ENCODE data around the gene COPS8.
A peak's percentile ranks its signal among the peaks of the same experiment; 100 is the strongest.

Gene COPS8

DNA sequence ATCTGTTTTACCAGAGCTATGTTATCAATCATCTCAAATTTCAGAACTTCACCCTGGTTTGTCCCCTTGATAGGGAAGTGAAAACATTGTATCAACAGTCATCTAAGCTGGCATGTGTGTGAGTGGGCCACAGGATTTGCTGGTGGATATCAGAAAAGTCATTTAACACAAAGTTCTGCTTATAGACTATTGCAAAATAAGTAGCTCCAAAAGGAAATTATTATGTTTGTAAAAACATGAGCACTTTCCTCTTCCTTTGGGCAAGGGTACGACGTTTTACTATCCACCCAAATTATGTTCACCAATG lies 20.7 kb upstream of the COPS8 start:
- DNase-seq (ENCODE audit: low read depth), result no peak

DNA sequence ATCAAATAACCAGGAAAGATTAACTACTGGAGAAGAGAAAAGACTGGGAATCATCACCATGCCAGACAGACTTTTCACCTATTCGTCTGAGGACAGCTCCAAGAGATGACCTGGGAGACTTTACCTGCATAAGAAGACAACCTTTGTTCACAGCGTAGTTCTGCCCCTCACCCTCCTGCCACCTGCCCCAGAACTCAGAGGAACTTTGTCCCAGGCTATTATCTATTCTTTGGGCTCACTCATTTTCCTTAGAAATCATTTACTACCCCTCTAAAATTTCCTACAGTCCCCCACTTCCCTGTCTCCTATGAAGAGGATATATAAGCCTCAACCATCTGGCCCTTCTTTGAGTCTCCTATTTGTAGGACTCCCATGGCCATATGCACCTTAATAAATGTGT lies 19.3 kb upstream of the COPS8 start:
- no peak for DNase-seq (ENCODE audit: low read depth)

DNA sequence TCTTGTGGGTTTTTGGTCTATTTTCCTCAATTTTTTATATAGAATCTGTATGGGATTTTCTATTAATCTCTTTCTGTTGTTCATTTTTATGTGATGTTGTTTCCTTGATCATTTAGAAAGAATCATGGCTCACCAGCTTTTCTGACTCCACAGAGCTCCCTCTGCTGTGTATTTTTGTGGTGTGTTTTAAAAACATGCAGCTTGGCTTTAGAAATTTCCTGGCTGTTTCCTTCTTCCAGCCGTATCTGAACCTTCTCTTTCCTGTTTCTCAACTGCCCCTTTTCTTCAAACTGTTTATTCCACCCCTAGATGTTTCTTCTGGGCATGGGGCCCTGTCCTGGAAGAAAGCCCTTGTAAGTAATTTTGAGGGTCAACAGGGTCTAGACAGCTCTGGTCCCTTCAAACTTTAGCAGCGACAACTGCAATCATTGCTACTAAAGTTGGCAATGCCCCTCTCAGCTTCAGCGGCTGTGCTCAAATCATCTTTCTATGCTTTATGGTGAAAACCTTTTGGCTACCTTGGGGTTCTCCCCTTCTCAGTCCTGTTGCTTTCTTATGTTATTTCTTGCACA lies 17.6 kb upstream of the COPS8 start:
- DNase-seq (ENCODE audit: low read depth), result no peak

DNA sequence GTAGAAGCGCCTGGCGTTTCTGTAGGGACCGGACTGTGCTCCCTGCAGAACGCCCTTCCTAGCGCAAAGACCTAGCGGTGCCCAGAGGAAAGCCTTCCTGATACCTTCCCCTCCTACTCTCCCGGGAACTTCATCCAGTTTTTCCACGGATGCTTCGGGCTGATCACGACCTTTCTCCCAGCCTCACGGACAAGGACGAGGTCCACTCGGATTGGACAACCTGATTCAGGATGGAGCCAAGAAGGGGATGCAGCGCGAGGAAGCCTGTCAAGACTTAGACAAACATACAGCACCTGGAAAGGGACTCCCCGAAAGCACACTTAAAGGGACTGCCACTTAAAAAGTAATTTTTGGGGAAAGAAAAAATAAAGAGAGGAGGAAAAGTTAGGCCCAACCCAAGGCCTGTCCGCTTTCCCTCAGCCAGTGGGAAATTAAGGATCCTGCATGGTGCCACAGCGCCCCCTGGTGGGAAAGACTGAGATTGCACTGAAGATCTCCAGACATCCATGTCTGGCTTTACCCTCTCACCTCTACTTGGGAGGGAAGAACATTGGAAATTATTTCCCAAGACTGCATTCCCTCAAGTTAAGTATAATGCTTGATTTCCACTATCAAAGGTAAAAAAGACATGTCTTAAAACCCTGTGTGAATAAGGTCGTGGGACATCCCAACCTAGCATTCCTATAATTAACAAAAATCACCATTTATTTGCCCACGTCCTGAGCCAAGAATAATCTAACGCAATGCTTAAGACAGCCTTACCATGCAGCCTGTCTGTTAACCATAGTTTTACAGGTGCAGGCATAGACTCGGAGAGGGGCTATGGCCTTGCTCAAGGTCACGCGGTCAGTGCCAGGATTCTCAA lies 13.4 kb upstream of the COPS8 start:
- peak; percentile 61 for DNase-seq (ENCODE audit: low read depth)

DNA sequence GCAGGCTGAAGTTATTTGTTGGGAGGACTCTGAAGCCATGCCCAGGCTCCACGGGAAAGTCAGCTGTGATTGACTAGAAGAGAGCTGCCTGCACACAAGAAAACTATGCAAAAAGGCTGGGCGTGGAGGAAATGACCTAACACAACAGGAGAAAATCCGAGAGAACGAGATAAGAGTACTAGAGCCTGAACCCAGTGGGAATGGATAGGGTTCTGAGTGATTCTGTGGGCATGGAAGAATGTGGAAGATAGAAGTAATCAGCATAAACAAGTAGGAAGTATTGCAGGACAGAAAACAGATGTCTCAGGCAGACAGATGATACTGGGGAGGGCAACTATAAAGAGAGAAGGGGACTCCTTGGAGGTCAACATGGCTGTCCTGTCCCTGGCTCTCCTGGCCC lies 12.1 kb upstream of the COPS8 start:
- DNase-seq (ENCODE audit: low read depth), result peak; percentile 91

DNA sequence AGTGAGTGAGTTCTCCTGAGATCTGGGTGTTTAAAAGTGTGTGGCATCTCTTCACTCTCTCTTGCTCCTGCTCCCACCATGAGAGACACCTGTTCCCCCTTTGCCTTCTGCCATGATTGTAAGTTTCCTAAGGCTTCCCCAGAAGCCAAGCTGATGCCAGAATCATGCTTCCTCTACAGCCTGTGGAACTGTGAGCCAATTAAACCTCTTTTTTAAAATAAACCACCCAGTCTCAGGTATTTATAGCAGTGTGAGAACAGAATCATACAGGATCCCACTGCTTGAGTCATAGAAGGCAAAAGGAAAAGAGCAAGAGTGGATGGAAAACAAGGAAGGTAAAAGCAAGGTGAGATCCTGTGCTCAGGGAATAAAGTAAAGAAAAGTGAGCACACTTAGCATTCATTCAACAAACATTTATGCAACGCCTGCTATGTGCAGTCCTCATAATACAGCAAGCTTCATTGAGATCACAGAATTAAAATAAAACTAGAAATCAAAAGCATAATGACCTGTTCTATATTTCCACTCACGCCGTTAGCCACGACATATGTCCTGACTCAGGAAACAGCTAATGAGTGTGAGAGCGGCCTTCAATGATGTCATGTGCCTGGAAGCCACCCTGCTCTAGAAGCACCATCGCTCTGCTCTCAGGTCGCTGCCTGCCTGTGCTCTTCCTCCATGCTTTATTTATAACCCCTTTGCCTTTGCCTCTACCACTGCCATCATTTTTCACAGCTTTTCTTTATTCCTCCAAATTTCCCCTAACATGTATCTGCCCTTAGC lies 11.3 kb upstream of the COPS8 start:
- no peak for DNase-seq (ENCODE audit: low read depth)

DNA sequence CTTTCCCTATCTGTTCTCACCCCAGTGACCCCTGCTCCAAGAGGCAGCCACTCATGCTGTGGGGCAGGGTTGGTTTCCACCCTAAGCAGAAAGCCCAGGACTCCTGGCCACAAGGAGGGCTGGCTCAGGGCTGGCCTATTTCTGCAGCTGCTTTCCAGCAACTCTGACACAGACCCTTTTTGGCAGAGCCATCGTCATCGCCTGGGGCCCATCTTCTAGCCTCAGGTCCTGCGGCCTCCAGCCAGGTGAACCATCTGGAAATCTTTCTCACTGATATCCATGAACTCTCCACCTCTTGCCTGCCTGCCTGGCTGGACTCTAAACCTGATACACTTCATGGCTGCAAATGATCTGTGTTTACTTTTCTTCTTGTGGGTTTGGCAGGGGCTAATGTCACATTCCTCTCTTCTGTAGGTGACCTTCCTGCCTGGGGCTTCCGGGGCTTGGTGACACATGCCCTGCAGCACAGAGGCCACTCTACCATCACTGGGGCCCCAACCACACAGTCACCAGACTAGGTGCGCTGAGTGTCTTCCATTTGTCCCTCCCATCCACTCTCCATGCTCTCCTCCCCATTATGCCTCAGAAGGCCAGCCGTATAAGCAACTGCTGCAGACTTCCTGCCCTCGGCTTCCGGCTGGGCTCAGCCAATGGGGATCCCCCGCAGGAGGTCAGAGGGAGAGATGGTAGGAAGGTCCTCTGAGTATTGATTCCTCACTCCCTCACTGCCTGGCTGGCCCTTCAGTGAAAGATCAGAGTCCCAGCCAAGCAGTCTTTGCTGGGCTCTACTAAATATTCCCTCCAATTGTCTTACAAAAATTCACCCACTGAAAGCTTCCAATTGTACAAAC lies 9.7 kb upstream of the COPS8 start:
- DNase-seq (ENCODE audit: low read depth), result no peak

DNA sequence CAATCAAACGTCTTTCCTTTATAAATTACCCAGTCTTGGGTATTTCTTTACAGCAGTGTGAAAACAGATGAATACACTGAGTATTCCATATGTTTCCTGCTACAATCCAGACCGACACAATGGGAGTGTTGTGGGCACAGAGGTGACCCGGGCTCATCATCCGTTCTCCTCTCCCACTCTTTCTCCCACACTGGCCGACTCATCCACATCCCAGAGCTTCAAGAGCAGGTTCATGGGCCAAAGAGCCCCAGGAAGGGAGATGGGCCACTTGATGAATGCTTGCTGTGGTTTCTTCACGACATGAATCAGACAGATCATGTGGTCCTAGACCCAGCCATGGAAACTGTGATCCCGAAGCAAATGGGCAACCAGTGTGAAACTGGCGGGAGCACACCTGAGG lies 4.1 kb upstream of the COPS8 start:
- DNase-seq (ENCODE audit: low read depth), result no peak

DNA sequence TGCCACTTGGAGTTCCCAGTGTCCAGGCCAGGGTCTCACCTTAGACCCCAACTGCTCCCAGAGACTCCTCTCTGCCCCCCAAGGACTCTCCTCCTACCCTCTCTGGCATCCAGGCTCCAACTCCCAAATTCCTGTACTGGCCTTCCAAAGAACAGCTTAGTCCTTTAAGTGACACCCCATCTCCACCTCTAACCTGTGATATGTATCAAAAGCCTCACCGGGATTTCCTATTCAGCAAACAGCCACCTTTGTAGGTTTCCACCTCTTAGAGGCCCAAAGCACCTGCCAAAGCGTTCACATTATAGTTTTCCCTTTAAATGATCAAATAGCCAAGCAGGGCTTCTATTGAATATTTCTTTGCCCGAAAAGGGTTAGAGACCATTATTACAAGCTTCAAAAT lies 2.7 kb upstream of the COPS8 start:
- DNase-seq (ENCODE audit: low read depth), result no peak

DNA sequence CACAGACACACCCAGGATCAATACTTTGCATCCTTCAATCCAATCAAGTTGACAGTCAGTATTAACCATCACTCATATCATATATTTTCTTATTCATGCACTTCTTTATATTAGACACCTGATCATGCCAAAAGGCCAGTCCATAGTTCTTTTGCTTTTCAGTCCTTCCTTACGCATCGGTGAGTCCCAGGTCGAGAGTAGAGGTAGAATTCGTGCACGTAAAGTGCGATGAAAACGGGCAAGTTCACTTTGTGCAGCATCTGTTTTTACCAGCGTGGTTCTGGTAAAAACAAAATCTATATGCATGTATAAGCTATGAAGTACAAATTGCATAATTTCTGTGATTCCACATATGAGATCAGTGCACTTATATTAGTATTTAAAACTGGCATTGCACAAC lies 1.2 kb upstream of the COPS8 start:
- DNase-seq (ENCODE audit: low read depth), result no peak

DNA sequence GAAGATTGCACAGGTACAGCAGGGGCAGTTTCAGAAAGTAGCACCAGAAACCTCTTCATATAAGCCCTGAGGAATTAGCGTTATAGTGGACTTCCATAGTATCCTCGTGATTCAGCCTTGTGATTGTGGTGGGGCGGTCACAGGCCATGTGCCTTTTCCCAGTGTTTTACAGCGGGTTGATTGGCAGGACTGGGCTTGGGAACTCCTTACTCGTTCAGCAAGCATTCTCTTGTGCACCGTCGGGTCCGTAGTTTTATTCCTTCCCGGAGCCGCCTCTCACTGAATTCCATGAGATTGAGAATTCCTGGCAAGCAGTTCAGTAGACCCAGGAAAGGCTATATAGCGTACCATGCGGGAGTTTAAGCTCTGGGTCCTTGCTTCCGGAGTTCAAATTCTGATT lies 5.2 kb downstream of the COPS8 start:
- DNase-seq (ENCODE audit: low read depth), result peak; percentile 32

DNA sequence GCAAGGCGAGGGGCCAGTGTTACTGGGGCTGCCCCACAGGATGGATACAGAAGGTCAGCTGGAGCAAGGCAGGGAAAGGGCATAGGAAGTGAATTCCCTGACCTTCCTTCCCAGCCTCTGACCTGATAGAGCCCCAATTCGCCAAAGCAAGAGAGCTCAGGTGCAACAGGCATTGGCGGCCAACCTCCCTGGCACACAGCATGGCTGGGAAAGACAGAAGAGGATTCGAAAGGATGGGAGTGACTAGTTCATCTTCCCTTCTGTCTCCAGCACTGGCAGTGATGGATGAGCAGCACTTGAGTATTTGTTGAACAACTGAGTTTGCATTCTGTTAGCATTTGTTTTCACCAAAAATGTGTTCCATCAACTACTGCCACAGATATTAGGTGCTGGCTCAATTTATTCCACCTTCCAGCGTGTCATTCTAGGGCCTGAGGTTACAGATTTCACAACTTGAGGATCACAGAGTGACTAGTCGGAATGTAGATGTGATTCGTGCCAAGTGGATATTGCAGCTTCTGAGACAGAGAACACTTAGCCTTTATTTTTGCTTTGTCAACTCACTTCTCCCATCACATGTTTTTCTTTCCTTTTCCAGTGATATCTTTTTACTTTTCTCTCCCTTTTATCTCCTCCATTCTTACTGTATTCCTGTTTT lies 6.2 kb downstream of the COPS8 start:
- DNase-seq (ENCODE audit: low read depth), result peak; percentile 89

DNA sequence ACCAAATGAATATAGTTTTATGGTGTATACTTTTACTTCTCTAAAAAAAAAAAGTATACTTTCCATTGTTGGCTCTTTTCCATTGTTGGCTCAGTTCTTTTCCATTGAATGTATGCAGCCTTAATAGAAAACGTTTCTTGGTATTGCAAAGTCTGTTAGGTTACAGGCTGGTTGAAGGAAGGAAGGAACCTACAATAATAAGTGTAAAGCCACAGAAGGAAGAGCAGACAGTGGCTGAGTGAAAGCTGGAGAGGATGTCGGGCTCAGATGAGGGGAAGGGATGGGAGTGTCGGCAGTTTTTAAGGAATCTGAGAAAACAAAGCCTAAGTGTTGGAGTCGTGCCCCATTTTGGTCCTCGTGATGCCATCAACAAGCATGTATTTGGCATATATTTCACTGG lies 6.8 kb downstream of the COPS8 start:
- DNase-seq (ENCODE audit: low read depth), result no peak

DNA sequence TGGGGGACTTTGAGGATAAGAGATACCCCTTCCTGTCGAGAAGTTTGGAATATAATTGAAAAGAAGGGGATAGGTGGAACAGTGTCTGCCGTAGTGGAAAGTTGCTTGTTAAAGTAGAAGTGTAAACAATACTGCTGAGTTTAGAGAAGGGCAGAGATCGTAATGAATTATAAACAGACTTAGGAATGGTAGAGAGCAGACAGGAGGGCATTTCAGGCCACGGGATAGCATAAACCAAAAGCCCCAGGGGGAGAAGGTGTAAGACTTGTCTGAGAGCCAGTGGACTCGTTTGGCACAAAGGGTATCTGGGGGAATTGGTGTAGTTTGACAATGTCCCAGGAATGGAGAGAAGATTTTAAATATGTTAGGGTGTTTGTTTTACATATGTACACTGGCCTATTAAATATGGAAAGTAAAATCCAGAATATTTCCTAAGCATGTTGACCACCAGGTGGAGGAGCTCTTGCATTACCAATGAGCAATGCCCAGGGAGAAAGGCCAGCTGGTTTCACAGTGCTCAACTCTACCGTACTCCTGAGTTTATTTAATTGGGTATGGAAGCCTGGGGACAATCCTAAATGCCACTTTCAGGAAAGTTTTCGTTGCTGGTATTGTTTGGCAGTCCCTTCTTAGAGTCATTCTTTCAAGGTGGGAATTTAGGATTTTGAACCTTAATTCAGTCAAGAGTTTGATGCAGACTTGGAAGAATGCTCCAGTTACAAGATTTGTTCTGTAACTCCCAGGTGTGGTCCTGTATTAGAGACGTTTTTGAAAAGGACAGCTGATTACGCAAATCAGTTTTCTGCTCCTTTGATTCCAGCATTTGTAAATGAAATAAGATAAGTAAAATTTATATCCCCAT lies 7.5 kb downstream of the COPS8 start:
- DNase-seq (ENCODE audit: low read depth), result peak; percentile 84

DNA sequence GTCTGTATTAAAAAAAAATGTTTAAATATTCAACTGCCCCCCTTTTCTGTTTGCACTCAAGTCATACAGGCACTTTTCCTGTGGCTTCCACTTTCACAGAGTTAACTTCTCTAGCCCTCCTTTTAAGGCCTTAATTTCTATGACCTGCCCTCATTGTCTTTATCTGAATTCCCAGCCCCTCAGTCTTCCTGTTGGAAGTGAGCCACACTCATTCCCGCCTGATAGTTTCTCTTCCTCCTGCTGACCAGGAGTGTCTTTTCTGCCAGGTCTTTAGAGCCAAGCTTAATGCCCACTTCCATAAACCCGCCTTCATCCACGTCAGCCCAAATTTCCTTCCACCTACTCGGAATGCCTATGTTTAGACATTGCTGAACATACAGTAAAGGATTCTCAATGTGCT lies 10.5 kb downstream of the COPS8 start:
- DNase-seq (ENCODE audit: low read depth), result no peak

DNA sequence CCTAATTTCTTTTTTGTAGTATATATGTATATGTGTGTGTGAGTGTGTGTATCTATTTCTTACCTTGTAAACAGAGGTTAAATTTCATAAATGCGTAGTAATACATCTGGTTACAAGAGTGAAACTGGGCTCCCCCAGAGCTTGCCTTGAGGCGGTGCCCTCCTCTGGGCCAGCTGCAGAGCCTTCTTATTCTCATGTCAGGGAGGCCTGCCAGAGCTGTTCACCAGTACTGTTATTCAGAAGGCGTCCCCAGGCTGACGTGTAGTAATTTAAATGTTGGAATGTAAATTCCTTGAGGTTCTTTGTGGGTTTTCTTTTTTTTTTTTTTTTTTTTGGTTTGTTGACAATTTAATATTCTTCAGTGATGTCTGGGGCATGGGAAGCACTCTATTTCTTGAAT lies 11.2 kb downstream of the COPS8 start:
- peak; percentile 86 for DNase-seq (ENCODE audit: low read depth)

DNA sequence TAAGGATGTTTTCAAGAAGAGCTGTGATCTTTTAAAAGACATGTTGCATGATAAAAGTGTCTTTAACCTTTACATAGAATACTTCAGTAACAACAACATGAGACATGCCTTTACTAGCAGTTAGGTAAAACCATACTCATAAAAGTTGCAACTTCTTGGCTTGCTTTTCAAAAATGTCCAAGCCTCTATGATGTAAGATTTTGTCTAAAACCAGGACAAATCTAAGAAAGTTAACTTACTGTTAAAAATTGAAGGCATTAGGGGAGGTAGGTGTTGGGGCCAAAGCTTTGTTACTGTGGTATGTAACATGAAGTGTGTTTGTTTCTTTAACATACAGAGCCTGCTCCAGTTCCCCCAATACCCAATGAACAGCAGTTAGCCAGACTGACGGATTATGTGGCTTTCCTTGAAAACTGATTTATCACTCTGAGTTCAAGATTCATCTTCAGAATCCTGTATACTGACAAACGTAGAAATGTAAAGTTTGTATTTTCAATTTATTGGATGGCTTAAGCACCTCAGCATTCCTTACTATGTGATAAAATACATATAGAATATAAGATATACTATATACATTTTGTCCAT lies 11.7 kb downstream of the COPS8 start:
- DNase-seq (ENCODE audit: low read depth), result peak; percentile 34

DNA sequence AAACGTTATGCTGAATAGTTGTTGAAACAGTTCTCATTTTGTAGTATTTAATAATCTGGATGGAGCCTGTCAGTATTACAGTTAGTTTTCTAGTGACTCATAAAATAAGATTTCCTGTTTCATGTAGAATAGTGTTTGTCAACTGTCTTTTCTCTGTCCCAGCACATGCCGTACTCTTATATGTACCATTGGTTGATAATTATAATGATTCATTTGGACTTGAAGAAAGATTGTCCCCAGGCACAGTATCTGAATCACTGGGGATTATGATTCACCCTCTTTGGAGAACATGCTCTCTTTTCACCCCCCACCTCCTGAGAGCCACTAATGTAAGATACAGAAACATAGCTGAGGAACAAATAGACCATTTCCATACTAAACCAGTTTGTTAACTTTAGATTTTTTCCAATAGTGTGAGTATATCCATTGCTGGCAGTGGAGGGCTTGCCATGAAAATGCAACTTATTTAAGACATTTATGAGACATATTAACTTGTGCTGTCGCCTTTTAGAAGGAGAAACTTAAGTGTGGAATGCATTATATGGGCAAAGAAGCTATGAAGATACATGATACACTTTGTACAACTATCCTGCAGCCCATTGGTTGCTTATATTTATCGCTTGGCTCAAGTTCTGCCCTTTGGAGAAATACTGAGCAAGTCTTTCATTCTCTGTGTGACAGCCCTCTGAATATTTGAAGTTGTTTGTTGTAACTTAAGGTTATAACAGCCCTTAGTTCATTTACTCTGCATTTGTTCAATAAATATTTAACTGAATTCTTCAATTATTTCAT lies 12.4 kb downstream of the COPS8 start:
- DNase-seq (ENCODE audit: low read depth), result peak; percentile 97

DNA sequence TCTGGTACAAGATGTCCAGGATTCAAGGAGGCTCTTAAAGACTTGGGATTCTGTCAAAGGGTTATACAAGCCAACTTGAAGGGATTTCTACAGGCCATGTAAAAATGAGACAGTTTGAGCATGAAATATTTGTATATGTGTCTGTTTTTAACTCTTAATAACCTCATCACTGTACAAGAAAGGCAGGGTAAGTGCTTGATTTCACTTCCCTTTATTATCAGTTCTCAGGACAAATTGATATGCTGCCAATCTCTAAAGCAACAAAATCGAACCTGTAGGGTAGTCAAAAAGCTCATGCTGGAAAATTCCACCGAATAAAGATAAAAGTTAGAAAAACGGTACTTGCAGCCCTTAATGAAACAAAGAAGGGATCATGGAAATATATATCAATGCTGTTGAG lies 14.1 kb downstream of the COPS8 start:
- no peak for DNase-seq (ENCODE audit: low read depth)

Measured in iris pigment epithelial cell (primary cell).